Measurements from ENCODE around the gene UBE2O. TPM values are rescaled to one million over a fixed set of nuclear protein-coding genes. Genes with fewer than 3 reads are reported as not detected.
A peak's percentile ranks its signal among the peaks of the same experiment; 100 is the strongest.

UBE2O gene
- total and polyA plus RNA-seq, 11 donors: 16.0 to 36.1 (median 30.7) TPM

DNA sequence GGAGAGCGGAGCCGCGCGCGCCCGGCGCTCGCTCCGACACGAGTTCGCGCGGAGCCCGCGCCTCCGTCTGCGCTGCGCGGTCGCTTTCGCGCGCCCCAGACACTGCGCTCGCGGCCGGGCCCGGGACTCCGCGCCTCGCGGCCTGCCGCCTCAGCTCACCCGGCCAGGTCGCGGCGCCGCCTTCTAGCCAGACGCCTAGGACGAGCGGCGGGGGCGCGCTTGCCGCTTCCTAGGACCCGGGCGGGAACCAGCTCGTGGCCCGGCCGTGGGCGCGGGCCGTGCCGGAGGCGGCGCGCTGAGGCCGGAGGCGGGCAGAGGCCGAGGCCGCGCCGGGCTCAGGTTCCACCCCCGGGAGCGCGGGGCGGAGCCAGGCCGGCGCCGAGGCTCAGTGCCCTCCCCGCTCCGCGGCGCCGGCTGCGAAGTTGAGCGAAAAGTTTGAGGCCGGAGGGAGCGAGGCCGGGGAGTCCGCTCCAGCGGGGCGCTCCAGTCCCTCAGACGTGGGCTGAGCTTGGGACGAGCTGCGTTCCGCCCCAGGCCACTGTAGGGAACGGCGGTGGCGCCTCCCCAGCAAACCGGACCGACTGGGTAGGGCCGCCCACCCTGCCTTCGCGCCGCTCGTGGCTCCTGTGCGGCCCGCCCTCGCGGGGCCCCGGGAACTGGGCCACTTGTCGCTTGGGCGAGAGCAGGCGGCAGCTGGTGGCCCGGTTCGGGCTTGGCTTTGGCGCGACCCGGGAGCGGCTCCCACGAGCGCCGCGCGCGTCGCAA is 68.5 kb downstream of the UBE2O start, which contains the start of gene SPHK1:
TSS of gene SPHK1 (plus strand) at position 388 of the 765 bp plus-strand sequence. CDS start 1,036 bp downstream, outside the sequence.
- intact Hi-C loops (cut with DNase I): no loop called here
- peaks cover 0 to 10% (median 0%) of the 10 kb centered on the region in 9 donors for H3K36me3 ChIP-seq
- H3K9me3 ChIP-seq: no peaks in the 10 kb centered on the region
- TF ChIP-seq, protein P1, sequence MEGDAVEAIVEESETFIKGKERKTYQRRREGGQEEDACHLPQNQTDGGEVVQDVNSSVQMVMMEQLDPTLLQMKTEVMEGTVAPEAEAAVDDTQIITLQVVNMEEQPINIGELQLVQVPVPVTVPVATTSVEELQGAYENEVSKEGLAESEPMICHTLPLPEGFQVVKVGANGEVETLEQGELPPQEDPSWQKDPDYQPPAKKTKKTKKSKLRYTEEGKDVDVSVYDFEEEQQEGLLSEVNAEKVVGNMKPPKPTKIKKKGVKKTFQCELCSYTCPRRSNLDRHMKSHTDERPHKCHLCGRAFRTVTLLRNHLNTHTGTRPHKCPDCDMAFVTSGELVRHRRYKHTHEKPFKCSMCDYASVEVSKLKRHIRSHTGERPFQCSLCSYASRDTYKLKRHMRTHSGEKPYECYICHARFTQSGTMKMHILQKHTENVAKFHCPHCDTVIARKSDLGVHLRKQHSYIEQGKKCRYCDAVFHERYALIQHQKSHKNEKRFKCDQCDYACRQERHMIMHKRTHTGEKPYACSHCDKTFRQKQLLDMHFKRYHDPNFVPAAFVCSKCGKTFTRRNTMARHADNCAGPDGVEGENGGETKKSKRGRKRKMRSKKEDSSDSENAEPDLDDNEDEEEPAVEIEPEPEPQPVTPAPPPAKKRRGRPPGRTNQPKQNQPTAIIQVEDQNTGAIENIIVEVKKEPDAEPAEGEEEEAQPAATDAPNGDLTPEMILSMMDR (IDR thresholded peaks at IDR 0.05): no peak
- TF ChIP-seq POLR2A (IDR thresholded peaks at IDR 0.05): peak in 1 of 2 donors; percentile 54
- 0 to 1% (median 0%) methylated on average over 18 to 118 of the region's 118 CpGs for WGBS, 4 donors
- H3K27me3 ChIP-seq: no peaks in the 10 kb centered on the region
- H3K4me3 ChIP-seq: peak within 1 kb of the TSS; percentile 47 to 76 (median 66)
- peaks cover 0 to 46% (median 32%) of the 10 kb centered on the region in 12 donors for H3K4me1 ChIP-seq
- H3K27ac ChIP-seq: peak within 1 kb of the TSS; percentile 77 to 95 (median 84)
- peak; percentile 50 to 87 (median 76) for ATAC-seq
- peak; percentile 80 to 92 (median 82) for DNase-seq

DNA sequence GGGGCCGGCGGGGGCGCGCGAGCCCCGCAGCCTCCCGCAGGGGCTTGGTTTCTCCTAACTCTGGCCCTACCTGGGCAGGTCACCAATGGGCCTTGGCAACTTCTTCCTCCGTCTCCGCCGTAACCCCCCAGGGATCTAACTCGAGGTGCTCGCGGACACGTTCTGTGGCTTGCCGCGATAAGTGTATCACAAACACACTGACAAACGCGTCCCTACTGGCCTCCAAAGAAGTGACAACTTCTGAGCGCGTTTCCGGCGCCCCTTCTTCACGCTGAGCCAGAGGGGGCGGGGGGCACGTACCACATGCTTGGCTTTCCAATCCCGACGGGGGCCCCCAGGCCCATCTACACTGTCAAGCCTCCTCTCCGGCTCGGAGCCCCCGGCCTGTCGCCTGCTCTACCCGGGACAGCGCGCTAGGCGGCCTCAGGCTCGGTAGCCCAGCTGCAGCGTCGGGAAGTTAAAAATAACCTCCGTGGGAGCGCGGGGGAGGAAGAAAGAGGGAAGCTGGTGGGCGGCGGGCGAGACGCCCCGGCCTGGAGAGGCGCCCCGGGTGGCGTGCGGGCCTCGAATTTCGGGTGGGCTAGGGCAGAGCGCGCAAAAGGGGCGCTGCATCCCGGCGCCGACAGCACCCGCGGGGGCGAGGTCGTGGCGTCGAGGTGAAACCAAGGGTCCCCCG is 69.3 kb downstream of the UBE2O start:
- H3K4me3 ChIP-seq: peak overlapping the region; percentile 47 to 76 (median 66)
- no peaks in the 10 kb centered on the region for H3K27me3 ChIP-seq

DNA sequence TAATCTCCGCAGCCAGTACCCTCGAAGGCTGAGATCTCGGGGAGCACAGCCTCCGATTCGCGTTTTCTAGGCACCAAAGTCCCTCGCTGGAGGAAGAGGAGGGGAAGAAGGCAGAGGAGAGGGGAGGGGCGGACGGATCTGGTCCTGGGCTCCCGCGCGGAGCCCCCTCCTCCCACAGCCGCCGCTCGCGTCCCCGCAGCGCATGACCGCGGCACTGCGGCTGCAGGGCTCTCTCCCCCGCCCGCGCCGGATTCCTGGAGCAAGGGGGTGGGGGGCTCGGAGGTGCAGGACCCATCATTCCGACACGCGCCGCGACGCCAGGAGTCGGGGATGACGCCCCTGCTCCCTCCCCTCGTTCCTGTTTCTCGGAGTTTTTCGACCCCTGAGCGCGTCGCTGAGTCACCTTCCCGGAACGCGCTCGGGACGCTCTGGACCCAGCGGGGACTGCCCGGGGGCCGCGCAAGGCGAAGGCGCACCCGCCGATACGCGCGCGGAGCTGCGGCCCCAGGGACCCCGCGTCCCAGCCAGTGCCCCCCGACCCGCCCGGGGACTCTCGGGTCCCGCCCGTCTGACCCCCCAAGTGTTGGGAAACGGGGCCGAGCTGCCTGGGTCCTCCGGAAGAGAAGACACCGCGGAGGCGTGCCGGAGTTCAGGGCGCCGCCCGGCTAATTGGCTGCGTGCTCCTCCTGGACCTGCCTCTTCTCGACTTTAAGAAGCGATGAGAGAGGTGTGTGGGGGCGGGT is 70.0 kb downstream of the UBE2O start:
- Histone ChIP-seq H3K4me1 (peaks cover 0 to 44% (median 29%) of the 10 kb centered on the region in 12 donors), H3K4me3 (peak overlapping the region; percentile 47 to 76 (median 66)), H3K27ac (peak overlapping the region; percentile 38 to 95 (median 84)), H3K36me3 (peaks cover 0 to 10% (median 0%) of the 10 kb centered on the region in 9 donors), H3K9me3 (no peaks in the 10 kb centered on the region), H3K27me3 (no peaks in the 10 kb centered on the region)
- ATAC-seq (peak in 3 of 4 donors; percentile 23 to 37 (median 29)), DNase-seq (peak in 4 of 5 donors; percentile 51 to 81 (median 66))
- TF ChIP-seq, protein P1 (IDR thresholded peaks at IDR 0.05): no peak
- no peak for TF ChIP-seq POLR2A (IDR thresholded peaks at IDR 0.05)
- 1 to 2% (median 1%) methylated on average over 40 to 80 of the region's 80 CpGs for WGBS, 4 donors
- intact Hi-C loops (cut with DNase I): no loop called here

More for the DNA sequence above, 69.3 kb downstream of the UBE2O start:
- DNase-seq (peak; percentile 67 to 79 (median 71)), ATAC-seq (peak in 3 of 4 donors; percentile 37 to 41 (median 39))
- intact Hi-C loops (cut with DNase I): no loop called here
- Histone ChIP-seq H3K4me1 (peaks cover 0 to 44% (median 29%) of the 10 kb centered on the region in 12 donors), H3K36me3 (peaks cover 0 to 10% (median 0%) of the 10 kb centered on the region in 9 donors), H3K9me3 (no peaks in the 10 kb centered on the region), H3K27ac (peak overlapping the region; percentile 77 to 95 (median 84))
- TF ChIP-seq, protein P1 (IDR thresholded peaks at IDR 0.05): peak in 10 of 12 donors; percentile 14 to 56 (median 28)
- no peak for TF ChIP-seq POLR2A (IDR thresholded peaks at IDR 0.05)
- 0% methylated on average over 33 to 65 of the region's 65 CpGs for WGBS, 4 donors
